Vagina (tissue), 2 donors: Measurements from ENCODE around the gene PRRX1. TPM values are rescaled to one million over a fixed set of nuclear protein-coding genes. Genes with fewer than 3 reads are reported as not detected.
A peak's percentile ranks its signal among the peaks of the same experiment; 100 is the strongest.

ENCODE experiments used
- DNase-seq, 2 donors: peaks; one replicate each; pipeline ENCODE4 v3.0.0-alpha.2; 2017; ENCODE audit errors: extremely low spot score in 2 of 2
- H3K27ac ChIP-seq: fragments of 200-600 bp; sonication (generic); one replicate; pipeline ENCODE4 v1.5.1; 2019
- H3K27me3 ChIP-seq: fragments of 200-600 bp; sonication (generic); one replicate; pipeline ENCODE4 v1.5.1; 2019
- H3K36me3 ChIP-seq, 2 donors: fragments of 200-600 bp; sonication (generic); one replicate each; pipeline ENCODE4 v1.5.1; 2017 to 2019
- H3K4me1 ChIP-seq: fragments of 200-600 bp; sonication (generic); one replicate; pipeline ENCODE4 v1.5.1; 2019
- H3K4me3 ChIP-seq, 2 donors: fragments of 200-600 bp; sonication (generic); 1 replicate in 1 of 2; 2 replicates in 1 of 2; pipeline ENCODE4 v1.5.1; 2016 to 2019
- H3K9me3 ChIP-seq: fragments of 200-600 bp; sonication (generic); one replicate; pipeline ENCODE4 v1.5.1; 2019
- POLR2A ChIP-seq, 2 donors: fragments of 450-650 bp; IDR thresholded peaks; one replicate each; pipeline ENCODE4 v1.6.1; 2017; ENCODE audit warnings: antibody characterized with exemption in 2 of 2, mild to moderate bottlenecking in 2 of 2, moderate library complexity in 2 of 2
- POLR2AphosphoS5 ChIP-seq, 2 donors: sonication (generic); formaldehyde crosslinking; IDR thresholded peaks; one replicate each; pipeline ENCODE4 v1.9.0; 2017; ENCODE audit warnings: antibody characterized with exemption in 2 of 2, mild to moderate bottlenecking in 2 of 2, low read depth in 1 of 2; ENCODE audit not compliant: insufficient read depth in 1 of 2
- intact Hi-C: fragments of 100-400 bp; cut with DNase I; formaldehyde crosslinking; loops from one replicate; pipeline ENCODE4 v1.15.1; 2023
- total RNA-seq: library from RNA; depleted of rRNA; stranded (reverse); fragments of >200 nt; gene quantifications from one replicate; pipeline ENCODE4 v1.2.3, GENCODE V29; 2016
- TF ChIP-seq, protein P1 (sequence below), 3 experiments: fragments of 450-650 bp in 2 of 3; fragments of 200-600 bp in 1 of 3; sonication (generic) in 1 of 3; IDR thresholded peaks; one replicate each; pipeline ENCODE4 v1.5.1; 2017 to 2019; ENCODE audit warnings: antibody characterized with exemption in 3 of 3, mild to moderate bottlenecking in 2 of 3, moderate library complexity in 2 of 3

Gene PRRX1
- total RNA-seq, 1 donor from 2014 or later, result 108 TPM

DNA sequence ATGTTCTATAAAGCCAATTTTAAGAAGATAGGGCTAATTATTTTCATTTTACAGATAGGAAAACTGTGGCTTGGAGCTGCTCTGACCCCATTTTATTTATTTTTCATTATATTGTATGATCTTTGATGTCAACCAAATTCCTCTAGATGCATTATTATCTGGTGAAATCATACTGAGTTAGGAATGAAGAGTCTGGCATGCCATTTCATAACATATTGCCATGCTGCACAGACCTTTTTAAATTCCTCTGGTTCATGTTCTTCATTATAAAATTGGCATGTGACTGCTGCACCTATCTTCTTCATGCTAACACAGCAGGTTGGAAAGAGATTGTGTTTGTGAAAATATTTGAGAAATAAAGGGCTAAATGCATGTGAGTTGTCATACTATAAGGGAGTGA lies 12.7 kb downstream of the PRRX1 start:
- no peak for DNase-seq
- TF ChIP-seq, protein P1, sequence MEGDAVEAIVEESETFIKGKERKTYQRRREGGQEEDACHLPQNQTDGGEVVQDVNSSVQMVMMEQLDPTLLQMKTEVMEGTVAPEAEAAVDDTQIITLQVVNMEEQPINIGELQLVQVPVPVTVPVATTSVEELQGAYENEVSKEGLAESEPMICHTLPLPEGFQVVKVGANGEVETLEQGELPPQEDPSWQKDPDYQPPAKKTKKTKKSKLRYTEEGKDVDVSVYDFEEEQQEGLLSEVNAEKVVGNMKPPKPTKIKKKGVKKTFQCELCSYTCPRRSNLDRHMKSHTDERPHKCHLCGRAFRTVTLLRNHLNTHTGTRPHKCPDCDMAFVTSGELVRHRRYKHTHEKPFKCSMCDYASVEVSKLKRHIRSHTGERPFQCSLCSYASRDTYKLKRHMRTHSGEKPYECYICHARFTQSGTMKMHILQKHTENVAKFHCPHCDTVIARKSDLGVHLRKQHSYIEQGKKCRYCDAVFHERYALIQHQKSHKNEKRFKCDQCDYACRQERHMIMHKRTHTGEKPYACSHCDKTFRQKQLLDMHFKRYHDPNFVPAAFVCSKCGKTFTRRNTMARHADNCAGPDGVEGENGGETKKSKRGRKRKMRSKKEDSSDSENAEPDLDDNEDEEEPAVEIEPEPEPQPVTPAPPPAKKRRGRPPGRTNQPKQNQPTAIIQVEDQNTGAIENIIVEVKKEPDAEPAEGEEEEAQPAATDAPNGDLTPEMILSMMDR (IDR thresholded peaks at IDR 0.05), result no peak
- TF ChIP-seq POLR2A (IDR thresholded peaks at IDR 0.05), result no peak
- peaks cover 84% of the 10 kb centered on the region for H3K4me1 ChIP-seq
- H3K9me3 ChIP-seq, result no peaks in the 10 kb centered on the region
- H3K27me3 ChIP-seq, result no peaks in the 10 kb centered on the region
- H3K27ac ChIP-seq, result peak overlapping the region; percentile 99
- no peak overlapping the region for H3K4me3 ChIP-seq
- intact Hi-C loops, result no loop called here
- H3K36me3 ChIP-seq, result no peaks in the 10 kb centered on the region

DNA sequence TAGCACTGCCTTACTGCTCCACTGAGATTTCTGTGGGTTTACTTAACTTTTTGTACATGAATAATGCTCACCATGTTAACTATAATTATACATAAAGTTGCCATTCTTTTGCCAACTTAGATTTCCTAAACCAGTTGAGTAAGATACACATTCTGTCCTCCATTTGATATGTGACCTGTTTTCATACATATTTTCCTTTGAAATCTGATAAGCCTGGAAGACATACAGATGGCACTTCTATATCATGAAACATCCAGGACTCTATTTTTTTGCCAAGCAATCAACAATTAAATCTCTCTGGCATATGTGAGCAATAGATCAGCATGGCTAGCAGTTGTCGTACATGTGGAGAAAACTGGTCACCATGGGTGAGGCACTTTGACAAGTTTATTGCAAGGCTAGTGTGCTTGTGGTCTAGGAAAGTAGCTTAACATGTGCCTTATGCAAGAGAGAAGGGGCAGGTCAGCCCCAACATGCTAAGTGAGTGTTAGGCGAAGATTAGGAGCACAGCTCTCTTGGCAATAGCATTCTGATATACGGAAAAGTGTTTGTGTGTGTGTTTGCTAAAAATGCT lies 14.2 kb downstream of the PRRX1 start:
- DNase-seq, result no peak
- Histone ChIP-seq H3K27ac (peak overlapping the region; percentile 99), H3K36me3 (no peaks in the 10 kb centered on the region), H3K4me1 (peaks cover 77% of the 10 kb centered on the region), H3K4me3 (no peak overlapping the region), H3K9me3 (no peaks in the 10 kb centered on the region), H3K27me3 (no peaks in the 10 kb centered on the region)
- intact Hi-C loops, result no loop called here
- TF ChIP-seq, protein P1 (IDR thresholded peaks at IDR 0.05), result no peak
- TF ChIP-seq POLR2AphosphoS5 (IDR thresholded peaks at IDR 0.05; ENCODE audit: insufficient read depth in 1 of 2, low read depth in 1 of 2), result peak in 1 of 2 donors; percentile 14

DNA sequence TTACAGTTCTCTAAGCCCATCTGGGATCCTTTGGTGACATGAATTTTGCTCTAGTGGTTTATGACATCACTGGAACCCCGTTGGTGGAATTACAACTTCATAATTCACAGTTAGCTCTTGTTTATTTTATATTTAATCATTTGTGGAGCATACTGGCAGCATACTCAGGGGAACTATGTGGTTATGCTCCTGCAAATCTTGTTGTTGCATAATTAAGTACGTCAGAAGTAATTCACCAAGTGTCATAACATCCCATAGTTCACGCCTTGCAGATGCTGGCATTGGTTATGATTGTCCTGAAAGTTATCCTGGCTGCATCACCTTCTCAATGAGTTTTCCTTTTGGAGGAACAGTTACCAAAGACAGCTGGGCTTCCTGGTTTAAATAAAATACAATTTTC lies 16.5 kb downstream of the PRRX1 start:
- Histone ChIP-seq H3K27me3 (no peaks in the 10 kb centered on the region), H3K4me3 (no peak overlapping the region), H3K36me3 (no peaks in the 10 kb centered on the region), H3K4me1 (peaks cover 72% of the 10 kb centered on the region), H3K9me3 (no peaks in the 10 kb centered on the region), H3K27ac (peak overlapping the region; percentile 10)
- intact Hi-C loops, result no loop called here
- DNase-seq, result no peak
- TF ChIP-seq POLR2AphosphoS5 (IDR thresholded peaks at IDR 0.05; ENCODE audit: insufficient read depth in 1 of 2, low read depth in 1 of 2) (no peak), POLR2A (IDR thresholded peaks at IDR 0.05) (no peak)
- TF ChIP-seq, protein P1 (IDR thresholded peaks at IDR 0.05), result no peak

DNA sequence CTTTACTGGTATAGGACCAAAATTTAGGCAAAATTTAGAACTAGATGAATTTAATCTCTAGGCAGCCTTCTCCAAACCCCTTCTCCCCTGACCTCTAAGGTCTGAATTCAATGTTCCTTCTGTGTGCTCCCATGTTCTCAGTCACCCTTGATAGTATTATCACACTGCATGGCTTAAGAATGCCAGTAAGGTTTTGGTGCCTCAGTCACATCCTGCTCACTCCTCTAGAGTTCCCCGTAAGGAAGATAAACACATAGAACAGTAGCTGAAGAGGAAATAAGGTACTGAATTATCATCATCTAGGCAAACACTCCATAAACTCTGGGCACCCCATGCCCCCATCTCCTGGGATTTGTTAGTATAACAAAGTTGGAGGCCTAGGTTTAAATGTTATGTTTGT lies 18.2 kb downstream of the PRRX1 start:
- H3K9me3 ChIP-seq, result no peaks in the 10 kb centered on the region
- H3K4me1 ChIP-seq, result peaks cover 70% of the 10 kb centered on the region
- intact Hi-C loops, result no loop called here
- peak overlapping the region; percentile 10 for H3K27ac ChIP-seq
- DNase-seq, result no peak
- no peaks in the 10 kb centered on the region for H3K36me3 ChIP-seq
- H3K27me3 ChIP-seq, result no peaks in the 10 kb centered on the region
- H3K4me3 ChIP-seq, result no peak overlapping the region
- TF ChIP-seq POLR2AphosphoS5 (IDR thresholded peaks at IDR 0.05; ENCODE audit: insufficient read depth in 1 of 2, low read depth in 1 of 2), result no peak
- no peak for TF ChIP-seq POLR2A (IDR thresholded peaks at IDR 0.05)
- TF ChIP-seq, protein P1 (IDR thresholded peaks at IDR 0.05), result no peak

DNA sequence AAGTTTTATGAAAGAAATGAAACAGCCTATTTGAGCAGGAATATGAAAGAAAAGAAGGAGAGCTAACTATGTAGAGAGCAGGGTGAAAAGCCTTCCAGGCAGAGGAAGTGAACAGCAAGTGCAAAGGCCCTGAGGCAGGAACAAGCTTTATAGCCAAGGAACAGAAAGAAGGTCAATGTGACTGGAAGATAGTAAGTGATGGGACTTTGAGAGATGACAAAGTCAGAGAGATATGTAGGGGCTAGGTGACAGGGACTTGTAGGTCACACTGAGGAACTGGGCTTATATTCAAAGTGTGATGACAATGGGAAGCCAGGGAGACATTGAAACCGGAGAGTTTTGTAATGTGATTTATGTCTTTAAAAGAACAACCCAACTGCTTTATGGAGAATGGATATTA lies 18.9 kb downstream of the PRRX1 start:
- Histone ChIP-seq H3K27ac (peak overlapping the region; percentile 62), H3K4me1 (peaks cover 72% of the 10 kb centered on the region), H3K9me3 (no peaks in the 10 kb centered on the region), H3K4me3 (no peak overlapping the region), H3K36me3 (no peaks in the 10 kb centered on the region), H3K27me3 (no peaks in the 10 kb centered on the region)
- intact Hi-C loops, result no loop called here
- DNase-seq, result no peak
- TF ChIP-seq POLR2A (IDR thresholded peaks at IDR 0.05) (no peak), POLR2AphosphoS5 (IDR thresholded peaks at IDR 0.05; ENCODE audit: insufficient read depth in 1 of 2, low read depth in 1 of 2) (no peak)
- TF ChIP-seq, protein P1 (IDR thresholded peaks at IDR 0.05), result no peak
